GM12878 (cell line): ENCODE measurements around the gene RHOG. TPM values are rescaled to one million over a fixed set of nuclear protein-coding genes. Genes with fewer than 3 reads are reported as not detected.

Experiments
- BCL11A ChIP-seq: IDR thresholded peaks from 2 replicates; pipeline ENCODE4 v1.6.1; 2011; ENCODE audit warnings: low read depth, low read length
- CBFB ChIP-seq: IDR thresholded peaks from 2 replicates; pipeline ENCODE4 v1.6.1; 2016; ENCODE audit warnings: antibody characterized with exemption, low read depth
- CEBPB ChIP-seq, 2 experiments: fragments of 150-350 bp in 1 of 2; IDR thresholded peaks; 2 replicates each; pipeline ENCODE4 v1.6.1; 2012 to 2014; ENCODE audit warnings: low read depth in 2 of 2, low read length in 2 of 2, borderline replicate concordance in 1 of 2, inconsistent platforms in 1 of 2
- CEBPZ ChIP-seq: fragments of 150-350 bp; IDR thresholded peaks from 2 replicates; pipeline ENCODE4 v1.6.1; 2016; ENCODE audit warnings: low read depth, low read length
- CHD1 ChIP-seq: IDR thresholded peaks from 2 replicates; pipeline ENCODE4 v1.6.1; 2012; ENCODE audit warnings: low read depth, low read length, improper control_type of control experiment
- CHD2 ChIP-seq: IDR thresholded peaks from 2 replicates; pipeline ENCODE4 v1.6.1; 2011; ENCODE audit warnings: low read depth, low read length, improper control_type of control experiment, borderline replicate concordance
- CREM ChIP-seq: IDR thresholded peaks from 2 replicates; pipeline ENCODE4 v1.6.1; 2014; ENCODE audit warnings: antibody characterized with exemption, low read depth
- FOXK2 ChIP-seq: fragments of 450-650 bp; IDR thresholded peaks from 2 replicates; pipeline ENCODE4 v1.6.1; 2017; ENCODE audit warnings: mild to moderate bottlenecking, moderate library complexity
- MLLT1 ChIP-seq: fragments of 450-650 bp; IDR thresholded peaks from 2 replicates; pipeline ENCODE4 v1.6.1; 2016; ENCODE audit warnings: mild to moderate bottlenecking
- NFYB ChIP-seq: IDR thresholded peaks from 2 replicates; pipeline ENCODE4 v1.6.1; 2011; ENCODE audit warnings: low read depth, mild to moderate bottlenecking, low read length, improper control_type of control experiment, moderate library complexity; ENCODE audit not compliant: insufficient read depth
- PBX3 ChIP-seq: IDR thresholded peaks from 2 replicates; pipeline ENCODE4 v1.6.1; 2011; ENCODE audit warnings: mild to moderate bottlenecking, low read depth, low read length, moderate library complexity; ENCODE audit not compliant: insufficient replicate concordance
- PRDM15 ChIP-seq: fragments of 450-650 bp; formaldehyde crosslinking; IDR thresholded peaks from 2 replicates; pipeline ENCODE4 v1.4.0; 2020; ENCODE audit warnings: mild to moderate bottlenecking, moderate library complexity
- RAD51 ChIP-seq: fragments of 450-650 bp; IDR thresholded peaks from 2 replicates; pipeline ENCODE4 v1.6.1; 2016; ENCODE audit warnings: moderate library complexity, mild to moderate bottlenecking, inconsistent platforms
- SP1 ChIP-seq: IDR thresholded peaks from one replicate; pipeline ENCODE4 v1.6.1; 2011; ENCODE audit warnings: low read depth, low read length
- SPI1 ChIP-seq: IDR thresholded peaks from 2 replicates; pipeline ENCODE4 v1.6.1; 2011; ENCODE audit warnings: low read depth, mild to moderate bottlenecking, low read length, moderate library complexity, borderline replicate concordance; ENCODE audit not compliant: insufficient read depth
- TCF3 ChIP-seq: IDR thresholded peaks from 2 replicates; pipeline ENCODE4 v1.6.1; 2012; ENCODE audit warnings: low read depth, mild to moderate bottlenecking, low read length, borderline replicate concordance; ENCODE audit not compliant: insufficient read depth
- ZBTB11 ChIP-seq: fragments of 450-650 bp; formaldehyde crosslinking; IDR thresholded peaks from 2 replicates; pipeline ENCODE4 v1.5.0; 2022; ENCODE audit warnings: mild to moderate bottlenecking, missing genetic modification characterization
- polyA plus RNA-seq, 11 experiments: library from polyadenylated mRNA; depleted of rRNA in 4 of 11; unstranded in 6 of 11; stranded (reverse) in 5 of 11; fragments of >200 nt; fragmentation: Nextera tagmentation in 4 of 11; fragmentation: Illumina TruSeq in 1 of 11; extraction: Ambion mirVana in 4 of 11; extraction: Trizol in 1 of 11; gene quantifications; 1 replicate in 1 of 11; 2 replicates in 10 of 11; pipeline versions ENCODE4 v1.2.1 to v1.2.3, GENCODE V29; 2011 to 2016; ENCODE audit warnings: inconsistent platforms in 2 of 11, missing spikeins in 2 of 11, low read depth in 1 of 11
- total RNA-seq, 4 experiments: library from RNA; depleted of rRNA in 3 of 4; stranded (reverse); fragments of >200 nt in 3 of 4; fragmentation: Illumina TruSeq in 1 of 4; extraction: Trizol in 1 of 4; gene quantifications; 2 replicates each; pipeline versions ENCODE4 v1.2.1 to v1.2.3, GENCODE V29; 2013 to 2021

RHOG gene
- total and polyA plus RNA-seq, 10 of the 15 experiments (the other 5 are each of a cell fraction or from before 2014, with no cell fraction given) = 16.0 to 172 (median 94.8) TPM

GRCh38 chr11:3859373-3859881 is 18.7 kb upstream of the RHOG start (continued):
- TF ChIP-seq CEBPB (IDR thresholded peaks at IDR 0.05; ENCODE audit: borderline replicate concordance in 1 of 2, low read depth in 2 of 2, low read length in 2 of 2) (no peak), PRDM15 (no peak), RAD51 (no peak), NFYB (no peak), MLLT1 (peak; percentile 55; the same call in 1 of the 2 replicates), FOXK2 (no peak), BCL11A (no peak), CEBPZ (no peak), SPI1 (no peak), CREM (no peak), TCF3 (no peak), CHD2 (peak; percentile 42; the same call in 1 of the 2 replicates), ZBTB11 (CRISPR knock-in tag) (no peak), CHD1 (no peak), CBFB (no peak), SP1 (no peak), PBX3 (peak; percentile 37)
